HAP-1 (cell line): ENCODE measurements around the gene OPRD1.

Experiments used
- DNase-seq, 2 experiments: peaks; one replicate each; pipeline ENCODE4 v3.0.0-alpha.2; 2016 to 2020; ENCODE audit warnings: low spot score in 2 of 2
- H3K27me3 ChIP-seq: fragments of 250-450 bp; sonication (Bioruptor Pico); 2 replicates; pipeline ENCODE4 v1.5.1; 2020; ENCODE audit warnings: low read depth, mild to moderate bottlenecking, moderate library complexity
- H3K36me3 ChIP-seq: fragments of 250-450 bp; sonication (Bioruptor Pico); replicated peaks from 2 replicates; pipeline ENCODE4 v1.5.1; 2020; ENCODE audit warnings: mild to moderate bottlenecking
- H3K4me1 ChIP-seq: fragments of 250-450 bp; sonication (Bioruptor Pico); 2 replicates; pipeline ENCODE4 v1.5.1; 2020; ENCODE audit warnings: mild to moderate bottlenecking
- H3K4me3 ChIP-seq: fragments of 250-450 bp; sonication (Bioruptor Pico); 2 replicates; pipeline ENCODE4 v1.5.1; 2020; ENCODE audit warnings: mild to moderate bottlenecking, moderate library complexity
- H3K9me3 ChIP-seq: fragments of 250-450 bp; sonication (Bioruptor Pico); 2 replicates; pipeline ENCODE4 v1.5.1; 2020; ENCODE audit warnings: mild to moderate bottlenecking, moderate library complexity
- in situ Hi-C: fragments of 300-500 bp; cut with MboI; formaldehyde crosslinking; loops from 3 replicates; pipeline ENCODE4 v1.14.3; 2020; ENCODE audit warnings: low sequenced_read_pairs, inconsistent platforms, mixed read lengths

Gene OPRD1

DNA sequence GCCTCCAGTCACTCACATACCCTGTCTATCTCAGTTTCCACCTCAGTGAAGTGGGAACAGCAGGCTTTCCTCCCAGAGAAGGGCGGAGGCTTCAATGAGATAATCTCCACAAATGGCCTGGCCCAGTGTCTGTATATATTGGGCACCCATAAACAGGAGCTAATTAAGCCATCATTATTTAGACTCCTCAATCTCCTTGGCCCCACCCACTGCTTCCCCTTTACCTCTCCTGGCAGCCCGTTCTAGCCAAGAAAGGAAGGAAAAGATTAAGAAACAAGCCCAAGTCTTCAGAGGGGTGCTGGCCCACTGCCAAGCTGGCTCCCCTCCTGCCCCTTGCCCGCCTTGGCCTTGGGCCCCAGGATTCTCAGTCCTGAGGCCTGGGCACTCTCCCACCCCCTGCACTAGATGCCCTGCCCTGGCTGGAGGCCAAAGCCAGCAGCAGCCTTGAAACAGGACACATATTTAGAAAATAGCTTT is 86.5 kb downstream of the OPRD1 start:
- Histone ChIP-seq H3K9me3 (no peaks in the 10 kb centered on the region), H3K27me3 (no peaks in the 10 kb centered on the region), H3K4me1 (no peaks in the 10 kb centered on the region), H3K36me3 (no peaks in the 10 kb centered on the region; the same call in 1 of the 2 replicates), H3K4me3 (no peak overlapping the region)
- in situ Hi-C loops: loop anchor here (25.0 kb wide), 1 partner anchor 1814 kb away; the partner anchor contains the start of gene MATN1
- no peak for DNase-seq

GRCh38 chr1:28899267-28899666 is 87.3 kb downstream of the OPRD1 start:
- H3K4me1 ChIP-seq: no peaks in the 10 kb centered on the region
- DNase-seq: no peak
- H3K27me3 ChIP-seq: no peaks in the 10 kb centered on the region
- H3K4me3 ChIP-seq: no peak overlapping the region
- no peaks in the 10 kb centered on the region; the same call in 1 of the 2 replicates for H3K36me3 ChIP-seq
- H3K9me3 ChIP-seq: no peaks in the 10 kb centered on the region
- in situ Hi-C loops: loop anchor here (25.0 kb wide), 1 partner anchor 1813 kb away; the partner anchor contains the start of gene MATN1

DNA sequence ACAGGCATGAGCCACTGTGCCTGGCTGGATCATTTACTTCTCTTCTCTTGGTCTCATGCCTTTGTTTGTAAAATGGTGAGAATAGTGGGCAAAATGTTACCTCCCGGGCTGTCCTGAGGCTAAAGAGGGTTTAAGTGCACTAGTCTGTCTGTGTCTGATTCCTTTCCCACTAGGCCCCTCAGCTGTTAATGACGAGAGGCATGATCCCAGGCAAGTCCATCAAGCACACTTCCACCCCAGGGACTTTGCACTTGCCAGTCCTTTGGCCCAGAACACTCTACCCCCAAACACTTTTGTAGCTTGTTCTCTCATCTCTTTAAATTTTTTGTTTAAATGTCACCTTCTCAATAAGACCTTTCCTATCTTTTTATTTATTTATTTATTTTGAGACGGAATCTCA is 88.6 kb downstream of the OPRD1 start:
- Histone ChIP-seq H3K4me1 (no peaks in the 10 kb centered on the region), H3K9me3 (no peaks in the 10 kb centered on the region), H3K36me3 (no peaks in the 10 kb centered on the region), H3K27me3 (no peaks in the 10 kb centered on the region), H3K4me3 (no peak overlapping the region)
- no peak for DNase-seq
- in situ Hi-C loops: no loop called here

GRCh38 chr1:28902738-28903137 is 90.8 kb downstream of the OPRD1 start:
- Histone ChIP-seq H3K4me3 (no peak overlapping the region), H3K36me3 (no peaks in the 10 kb centered on the region), H3K27me3 (no peaks in the 10 kb centered on the region), H3K4me1 (no peaks in the 10 kb centered on the region), H3K9me3 (no peaks in the 10 kb centered on the region)
- in situ Hi-C loops: no loop called here
- DNase-seq: no peak

GRCh38 chr1:28905921-28906666 is 94.1 kb downstream of the OPRD1 start:
- no peak for DNase-seq
- Histone ChIP-seq H3K27me3 (no peaks in the 10 kb centered on the region), H3K36me3 (no peaks in the 10 kb centered on the region), H3K4me3 (no peak overlapping the region), H3K9me3 (no peaks in the 10 kb centered on the region), H3K4me1 (peaks cover 9% of the 10 kb centered on the region)
- in situ Hi-C loops: no loop called here

GRCh38 chr1:28909198-28909597 is 97.2 kb downstream of the OPRD1 start:
- no peaks in the 10 kb centered on the region for H3K27me3 ChIP-seq
- H3K36me3 ChIP-seq: no peaks in the 10 kb centered on the region; the same call in 1 of the 2 replicates
- DNase-seq: no peak
- in situ Hi-C loops: no loop called here
- H3K4me1 ChIP-seq: peaks cover 20% of the 10 kb centered on the region
- no peak overlapping the region for H3K4me3 ChIP-seq
- H3K9me3 ChIP-seq: no peaks in the 10 kb centered on the region

- peak in 1 of 2 experiments; percentile 32 for DNase-seq
- in situ Hi-C loops: no loop called here
- H3K27me3 ChIP-seq: no peaks in the 10 kb centered on the region
- H3K36me3 ChIP-seq: no peaks in the 10 kb centered on the region; the same call in 1 of the 2 replicates
- no peaks in the 10 kb centered on the region for H3K9me3 ChIP-seq
- H3K4me1 ChIP-seq: peaks cover 20% of the 10 kb centered on the region
- no peak overlapping the region for H3K4me3 ChIP-seq
Measured at GRCh38 chr1:28910379-28911115, 98.6 kb downstream of the OPRD1 start.

DNA sequence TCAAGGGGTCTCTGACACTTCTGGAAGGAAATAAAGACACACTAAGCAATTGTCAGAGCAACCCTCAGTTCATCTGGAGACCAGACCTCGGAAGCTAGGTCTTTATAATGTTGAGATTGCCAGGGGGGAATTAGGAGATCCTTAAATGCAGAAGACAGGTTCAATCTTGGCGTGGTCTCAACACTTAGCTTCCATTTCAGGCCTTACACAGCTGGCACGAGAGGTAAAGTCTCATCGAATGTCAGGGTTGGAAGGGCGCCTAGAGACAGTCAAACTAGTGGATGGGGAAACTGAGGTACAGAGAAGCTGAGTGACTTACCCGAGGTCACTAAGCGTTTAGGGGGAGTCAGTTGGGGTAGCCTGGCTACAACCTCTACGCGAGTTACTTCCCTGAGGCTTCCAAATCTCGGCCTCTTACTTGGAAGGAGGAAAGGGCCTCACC is 101.8 kb downstream of the OPRD1 start:
- DNase-seq: no peak
- no peaks in the 10 kb centered on the region for H3K27me3 ChIP-seq
- H3K36me3 ChIP-seq: no peaks in the 10 kb centered on the region; the same call in 1 of the 2 replicates
- peak overlapping the region; percentile 16 for H3K4me3 ChIP-seq
- H3K9me3 ChIP-seq: no peaks in the 10 kb centered on the region
- in situ Hi-C loops: no loop called here
- H3K4me1 ChIP-seq: peaks cover 24% of the 10 kb centered on the region

GRCh38 chr1:28914228-28915030 is 102.5 kb downstream of the OPRD1 start, which contains the start of gene EPB41:
TSS of gene EPB41 (plus strand) at chr1:28914569. CDS start at chr1:28987438, 72,869 bp downstream.
- DNase-seq: peak; percentile 98
- in situ Hi-C loops: no loop called here
- Histone ChIP-seq H3K27me3 (no peaks in the 10 kb centered on the region), H3K4me3 (peak within 1 kb of the TSS; percentile 40), H3K36me3 (no peaks in the 10 kb centered on the region; the same call in 1 of the 2 replicates), H3K4me1 (peaks cover 24% of the 10 kb centered on the region), H3K9me3 (no peaks in the 10 kb centered on the region)

GRCh38 chr1:28915031-28915895 is 103.3 kb downstream of the OPRD1 start:
- in situ Hi-C loops: no loop called here
- Histone ChIP-seq H3K27me3 (no peaks in the 10 kb centered on the region), H3K36me3 (no peaks in the 10 kb centered on the region; the same call in 1 of the 2 replicates), H3K4me1 (peaks cover 24% of the 10 kb centered on the region), H3K4me3 (peak overlapping the region; percentile 40), H3K9me3 (no peaks in the 10 kb centered on the region)
- peak; percentile 40 to 62 for DNase-seq

- in situ Hi-C loops: no loop called here
- Histone ChIP-seq H3K9me3 (no peaks in the 10 kb centered on the region), H3K36me3 (no peaks in the 10 kb centered on the region; the same call in 1 of the 2 replicates), H3K4me3 (no peak overlapping the region), H3K27me3 (no peaks in the 10 kb centered on the region), H3K4me1 (peaks cover 12% of the 10 kb centered on the region)
- no peak for DNase-seq
Measured at GRCh38 chr1:28917757-28918118, 105.8 kb downstream of the OPRD1 start.
